HEK293 (cell line): ENCODE results near the gene LIME1.

Source experiments
- CTCF ChIA-PET: fragments of 350-600 bp; formaldehyde crosslinking; extraction: SDS; loops from one replicate; lab custom pipeline; 2021; ENCODE audit warnings: antibody characterized with exemption; lab: Yijun Ruan, JAX
- POLR2A ChIA-PET: fragments of 300-600 bp; formaldehyde crosslinking; extraction: SDS; loops from one replicate; lab custom pipeline; 2020; ENCODE audit warnings: antibody characterized with exemption, inconsistent platforms; lab: Yijun Ruan, JAX
- H3K27ac ChIP-seq: fragments of 200-500 bp; sonication (Bioruptor generic); 2 replicates; pipeline ENCODE4 v1.5.1; 2014; ENCODE audit warnings: low read depth, low read length, control low read depth, inconsistent platforms; ENCODE audit errors: extremely low read depth
- H3K36me3 ChIP-seq, 2 experiments: fragments of 200-500 bp in 1 of 2; sonication (Bioruptor generic) in 1 of 2; 1 replicate in 1 of 2; 2 replicates in 1 of 2; pipeline ENCODE4 v1.5.1; 2014 to 2017; ENCODE audit warnings: inconsistent platforms in 2 of 2, low read length in 2 of 2; ENCODE audit not compliant: control insufficient read depth in 2 of 2, insufficient read depth in 1 of 2
- H3K4me1 ChIP-seq: fragments of 200-500 bp; sonication (Bioruptor generic); 2 replicates; pipeline ENCODE4 v1.5.1; 2014; ENCODE audit warnings: mild to moderate bottlenecking, low read length, inconsistent platforms; ENCODE audit not compliant: control insufficient read depth, insufficient read depth
- H3K4me3 ChIP-seq: 2 replicates; pipeline ENCODE4 v1.5.1; 2011; ENCODE audit warnings: low read depth, mild to moderate bottlenecking, control low read depth, low read length, moderate library complexity
- H3K9me3 ChIP-seq: fragments of 200-500 bp; sonication (Bioruptor generic); 2 replicates; pipeline ENCODE4 v1.5.1; 2014; ENCODE audit warnings: low read depth, low read length, inconsistent platforms; ENCODE audit not compliant: control insufficient read depth, insufficient read depth
- EGR2 ChIP-seq: fragments of 450-650 bp; formaldehyde crosslinking; IDR thresholded peaks from 2 replicates; pipeline ENCODE4 v1.5.1; 2016; ENCODE audit warnings: low read depth, missing biosample characterization, missing genetic modification characterization
- GLIS2 ChIP-seq: fragments of 450-650 bp; formaldehyde crosslinking; IDR thresholded peaks from 2 replicates; pipeline ENCODE4 v1.5.1; 2016; ENCODE audit warnings: missing biosample characterization, missing genetic modification characterization
- KLF8 ChIP-seq: fragments of 450-650 bp; formaldehyde crosslinking; IDR thresholded peaks from 2 replicates; pipeline ENCODE4 v1.5.1; 2016; ENCODE audit warnings: missing biosample characterization, missing genetic modification characterization
- MZF1 ChIP-seq: fragments of 450-650 bp; formaldehyde crosslinking; IDR thresholded peaks from 2 replicates; pipeline ENCODE4 v1.5.1; 2017; ENCODE audit warnings: missing biosample characterization, missing genetic modification characterization, borderline replicate concordance
- TCF7L2 ChIP-seq: IDR thresholded peaks from 2 replicates; pipeline ENCODE4 v1.6.1; 2011; ENCODE audit warnings: low read depth, mild to moderate bottlenecking, inconsistent platforms, low read length, moderate library complexity, borderline replicate concordance
- ZBTB7A ChIP-seq: fragments of 450-650 bp; formaldehyde crosslinking; IDR thresholded peaks from 2 replicates; pipeline ENCODE4 v1.5.1; 2016; ENCODE audit warnings: low read depth, missing biosample characterization, missing genetic modification characterization
- ZFP37 ChIP-seq: fragments of 450-650 bp; formaldehyde crosslinking; IDR thresholded peaks from 2 replicates; pipeline ENCODE4 v1.5.1; 2016; ENCODE audit warnings: missing biosample characterization, missing genetic modification characterization
- ZFP69B ChIP-seq: fragments of 450-650 bp; formaldehyde crosslinking; IDR thresholded peaks from 2 replicates; pipeline ENCODE4 v1.5.1; 2016; ENCODE audit warnings: missing biosample characterization, missing genetic modification characterization
- ZIC2 ChIP-seq: fragments of 450-650 bp; formaldehyde crosslinking; IDR thresholded peaks from 2 replicates; pipeline ENCODE4 v1.5.1; 2016; ENCODE audit warnings: missing biosample characterization, missing genetic modification characterization
- ZNF121 ChIP-seq: fragments of 450-650 bp; formaldehyde crosslinking; IDR thresholded peaks from 2 replicates; pipeline ENCODE4 v1.5.1; 2016; ENCODE audit warnings: missing biosample characterization, missing genetic modification characterization
- ZNF132 ChIP-seq: fragments of 450-650 bp; formaldehyde crosslinking; IDR thresholded peaks from 2 replicates; pipeline ENCODE4 v1.5.1; 2017; ENCODE audit warnings: missing biosample characterization, missing genetic modification characterization, borderline replicate concordance
- ZNF174 ChIP-seq: fragments of 450-650 bp; formaldehyde crosslinking; IDR thresholded peaks from 2 replicates; pipeline ENCODE4 v1.5.0; 2017; ENCODE audit warnings: missing biosample characterization, mild to moderate bottlenecking, missing genetic modification characterization
- ZNF223 ChIP-seq: fragments of 450-650 bp; formaldehyde crosslinking; IDR thresholded peaks from 2 replicates; pipeline ENCODE4 v1.5.1; 2016; ENCODE audit warnings: missing biosample characterization, missing genetic modification characterization
- ZNF24 ChIP-seq: fragments of 450-650 bp; formaldehyde crosslinking; IDR thresholded peaks from 2 replicates; pipeline ENCODE4 v1.5.1; 2016; ENCODE audit warnings: missing biosample characterization, missing genetic modification characterization
- ZNF274 ChIP-seq, 2 experiments: fragments of 200-500 bp in 1 of 2; fragments of 450-650 bp in 1 of 2; sonication (Bioruptor generic) in 1 of 2; formaldehyde crosslinking in 1 of 2; IDR thresholded peaks; 2 replicates each; pipeline versions ENCODE4 v1.5.1 to v1.6.1; 2014 to 2016; ENCODE audit warnings: borderline replicate concordance in 1 of 2, inconsistent platforms in 1 of 2, low read length in 1 of 2, missing biosample characterization in 1 of 2, missing genetic modification characterization in 1 of 2
- ZNF324 ChIP-seq: fragments of 450-650 bp; formaldehyde crosslinking; IDR thresholded peaks from 2 replicates; pipeline ENCODE4 v1.5.1; 2016; ENCODE audit warnings: missing biosample characterization, missing genetic modification characterization
- ZNF335 ChIP-seq: fragments of 450-650 bp; formaldehyde crosslinking; conservative IDR thresholded peaks from 2 replicates; pipeline ENCODE4 v1.5.1; 2016; ENCODE audit warnings: missing biosample characterization, missing genetic modification characterization
- ZNF423 ChIP-seq: fragments of 450-650 bp; formaldehyde crosslinking; IDR thresholded peaks from 2 replicates; pipeline ENCODE4 v1.5.1; 2016; ENCODE audit warnings: missing biosample characterization, missing genetic modification characterization
- ZNF558 ChIP-seq: fragments of 450-650 bp; formaldehyde crosslinking; IDR thresholded peaks from 2 replicates; pipeline ENCODE4 v1.5.1; 2016; ENCODE audit warnings: missing biosample characterization, missing genetic modification characterization
- ZNF600 ChIP-seq: fragments of 450-650 bp; formaldehyde crosslinking; IDR thresholded peaks from 2 replicates; pipeline ENCODE4 v1.5.1; 2016; ENCODE audit warnings: missing biosample characterization, missing genetic modification characterization
- ZNF704 ChIP-seq: fragments of 450-650 bp; formaldehyde crosslinking; IDR thresholded peaks from 2 replicates; pipeline ENCODE4 v1.5.1; 2016; ENCODE audit warnings: missing biosample characterization, missing genetic modification characterization
- ZNF707 ChIP-seq: fragments of 450-650 bp; formaldehyde crosslinking; IDR thresholded peaks from 2 replicates; pipeline ENCODE4 v1.5.1; 2016; ENCODE audit warnings: missing biosample characterization, missing genetic modification characterization
- ZNF791 ChIP-seq: fragments of 450-650 bp; formaldehyde crosslinking; IDR thresholded peaks from 2 replicates; pipeline ENCODE4 v1.5.1; 2016; ENCODE audit warnings: missing biosample characterization, missing genetic modification characterization
- ZNF792 ChIP-seq: fragments of 450-650 bp; formaldehyde crosslinking; IDR thresholded peaks from 2 replicates; pipeline ENCODE4 v1.5.1; 2016; ENCODE audit warnings: missing biosample characterization, missing genetic modification characterization
- ZNF830 ChIP-seq: fragments of 450-650 bp; IDR thresholded peaks from 2 replicates; pipeline ENCODE4 v1.5.0; 2018; ENCODE audit warnings: missing biosample characterization, missing genetic modification characterization, low read depth, mild to moderate bottlenecking, moderate library complexity
- TF ChIP-seq, protein P1 (sequence below): fragments of 450-650 bp; formaldehyde crosslinking; IDR thresholded peaks from 2 replicates; pipeline ENCODE4 v1.5.1; 2017; ENCODE audit warnings: missing biosample characterization, missing genetic modification characterization
- TF ChIP-seq, protein P2 (sequence below): fragments of 450-650 bp; formaldehyde crosslinking; IDR thresholded peaks from 2 replicates; pipeline ENCODE4 v1.5.1; 2016; ENCODE audit warnings: missing biosample characterization, missing genetic modification characterization, borderline replicate concordance
- TF ChIP-seq, protein P3 (sequence below): fragments of 450-650 bp; formaldehyde crosslinking; IDR thresholded peaks from 2 replicates; pipeline ENCODE4 v1.5.0; 2017; ENCODE audit warnings: missing biosample characterization, missing genetic modification characterization, borderline replicate concordance

LIME1 gene

DNA sequence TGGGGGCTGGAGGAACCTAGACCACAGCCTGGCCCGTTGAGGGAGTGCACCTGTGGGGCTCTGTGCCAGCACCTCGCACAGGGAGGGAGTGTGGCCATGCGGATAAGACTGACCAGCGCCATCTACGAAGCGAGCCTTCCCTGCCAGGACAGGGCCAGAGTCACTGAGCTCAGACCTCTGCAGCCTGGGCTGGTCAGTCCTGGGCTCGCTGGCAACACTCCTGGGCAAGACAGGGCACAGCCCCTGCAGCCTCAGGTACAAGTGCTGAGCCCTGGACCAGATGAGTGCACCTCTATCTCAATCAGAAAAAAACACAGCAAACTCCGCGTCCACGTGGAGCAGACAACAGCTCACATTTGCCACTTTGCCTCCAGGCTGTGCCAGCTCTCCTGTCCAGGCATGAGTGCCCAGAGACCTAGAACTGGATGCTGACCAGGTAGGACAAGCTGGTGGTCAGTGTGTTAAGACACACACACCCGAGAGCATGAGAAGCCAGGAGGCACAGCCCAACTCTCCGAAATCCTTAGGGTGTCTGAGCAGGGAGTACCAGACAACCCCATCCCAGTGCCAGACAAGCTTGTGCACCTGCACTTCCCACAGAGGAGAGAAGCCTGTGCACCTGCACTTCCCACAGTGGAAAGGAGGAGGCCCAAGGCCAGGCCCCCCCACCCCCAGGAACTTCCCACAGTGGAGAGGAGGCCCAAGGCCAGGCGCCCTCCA lies 33.6 kb upstream of the LIME1 start (continued):
- TF ChIP-seq, protein P1, sequence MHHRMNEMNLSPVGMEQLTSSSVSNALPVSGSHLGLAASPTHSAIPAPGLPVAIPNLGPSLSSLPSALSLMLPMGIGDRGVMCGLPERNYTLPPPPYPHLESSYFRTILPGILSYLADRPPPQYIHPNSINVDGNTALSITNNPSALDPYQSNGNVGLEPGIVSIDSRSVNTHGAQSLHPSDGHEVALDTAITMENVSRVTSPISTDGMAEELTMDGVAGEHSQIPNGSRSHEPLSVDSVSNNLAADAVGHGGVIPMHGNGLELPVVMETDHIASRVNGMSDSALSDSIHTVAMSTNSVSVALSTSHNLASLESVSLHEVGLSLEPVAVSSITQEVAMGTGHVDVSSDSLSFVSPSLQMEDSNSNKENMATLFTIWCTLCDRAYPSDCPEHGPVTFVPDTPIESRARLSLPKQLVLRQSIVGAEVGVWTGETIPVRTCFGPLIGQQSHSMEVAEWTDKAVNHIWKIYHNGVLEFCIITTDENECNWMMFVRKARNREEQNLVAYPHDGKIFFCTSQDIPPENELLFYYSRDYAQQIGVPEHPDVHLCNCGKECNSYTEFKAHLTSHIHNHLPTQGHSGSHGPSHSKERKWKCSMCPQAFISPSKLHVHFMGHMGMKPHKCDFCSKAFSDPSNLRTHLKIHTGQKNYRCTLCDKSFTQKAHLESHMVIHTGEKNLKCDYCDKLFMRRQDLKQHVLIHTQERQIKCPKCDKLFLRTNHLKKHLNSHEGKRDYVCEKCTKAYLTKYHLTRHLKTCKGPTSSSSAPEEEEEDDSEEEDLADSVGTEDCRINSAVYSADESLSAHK (tag by site-specific recombination), result no peak
- TF ChIP-seq, protein P2, sequence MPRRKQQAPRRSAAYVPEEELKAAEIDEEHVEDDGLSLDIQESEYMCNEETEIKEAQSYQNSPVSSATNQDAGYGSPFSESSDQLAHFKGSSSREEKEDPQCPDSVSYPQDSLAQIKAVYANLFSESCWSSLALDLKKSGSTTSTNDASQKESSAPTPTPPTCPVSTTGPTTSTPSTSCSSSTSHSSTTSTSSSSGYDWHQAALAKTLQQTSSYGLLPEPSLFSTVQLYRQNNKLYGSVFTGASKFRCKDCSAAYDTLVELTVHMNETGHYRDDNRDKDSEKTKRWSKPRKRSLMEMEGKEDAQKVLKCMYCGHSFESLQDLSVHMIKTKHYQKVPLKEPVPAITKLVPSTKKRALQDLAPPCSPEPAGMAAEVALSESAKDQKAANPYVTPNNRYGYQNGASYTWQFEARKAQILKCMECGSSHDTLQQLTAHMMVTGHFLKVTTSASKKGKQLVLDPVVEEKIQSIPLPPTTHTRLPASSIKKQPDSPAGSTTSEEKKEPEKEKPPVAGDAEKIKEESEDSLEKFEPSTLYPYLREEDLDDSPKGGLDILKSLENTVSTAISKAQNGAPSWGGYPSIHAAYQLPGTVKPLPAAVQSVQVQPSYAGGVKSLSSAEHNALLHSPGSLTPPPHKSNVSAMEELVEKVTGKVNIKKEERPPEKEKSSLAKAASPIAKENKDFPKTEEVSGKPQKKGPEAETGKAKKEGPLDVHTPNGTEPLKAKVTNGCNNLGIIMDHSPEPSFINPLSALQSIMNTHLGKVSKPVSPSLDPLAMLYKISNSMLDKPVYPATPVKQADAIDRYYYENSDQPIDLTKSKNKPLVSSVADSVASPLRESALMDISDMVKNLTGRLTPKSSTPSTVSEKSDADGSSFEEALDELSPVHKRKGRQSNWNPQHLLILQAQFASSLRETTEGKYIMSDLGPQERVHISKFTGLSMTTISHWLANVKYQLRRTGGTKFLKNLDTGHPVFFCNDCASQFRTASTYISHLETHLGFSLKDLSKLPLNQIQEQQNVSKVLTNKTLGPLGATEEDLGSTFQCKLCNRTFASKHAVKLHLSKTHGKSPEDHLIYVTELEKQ (tag by site-specific recombination), result no peak
- TF ChIP-seq ZNF324, result no peak
- no peak for TF ChIP-seq ZNF274 (IDR thresholded peaks at IDR 0.05; ENCODE audit: low read length)
- no peak for TF ChIP-seq ZNF274 (tag by site-specific recombination; IDR thresholded peaks at IDR 0.05; ENCODE audit: borderline replicate concordance)
- TF ChIP-seq TCF7L2, result no peak
- TF ChIP-seq ZNF830 (tag by site-specific recombination), result no peak
- TF ChIP-seq ZBTB7A (tag by site-specific recombination), result no peak
- no peak for TF ChIP-seq ZNF335 (tag by site-specific recombination)

DNA sequence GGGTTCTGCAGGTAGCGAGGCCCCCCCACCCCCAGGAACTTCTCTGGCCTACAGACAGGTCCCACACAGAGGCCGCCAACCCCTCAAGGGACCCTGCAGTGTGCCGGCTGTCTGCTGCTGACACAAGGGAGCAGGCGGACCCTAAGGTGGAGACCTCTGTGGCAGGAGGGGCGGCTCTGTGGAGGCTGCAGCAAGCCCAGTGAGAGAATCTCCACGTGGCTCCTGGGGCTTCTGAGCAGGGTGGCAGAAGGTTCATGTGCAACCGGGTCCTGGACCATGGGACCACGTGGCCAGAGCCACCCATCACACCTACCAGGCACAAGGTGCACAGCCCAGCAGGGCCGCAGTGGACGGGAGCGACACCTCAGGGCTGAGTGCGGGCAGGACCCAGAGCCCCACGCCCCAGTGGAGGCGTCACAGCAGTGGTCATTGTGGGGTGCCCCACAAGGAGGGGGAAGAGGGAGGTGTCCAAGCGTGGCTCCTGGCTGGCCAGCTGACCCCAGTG lies 32.9 kb upstream of the LIME1 start:
- TF ChIP-seq ZNF174 (tag by site-specific recombination), result no peak
- TF ChIP-seq MZF1 (tag by site-specific recombination), result no peak
- no peak for TF ChIP-seq EGR2 (tag by site-specific recombination)
- TF ChIP-seq ZNF223, result no peak
- TF ChIP-seq ZIC2 (tag by site-specific recombination), result no peak
- TF ChIP-seq ZNF24, result no peak
- TF ChIP-seq ZNF707, result no peak
- no peak for TF ChIP-seq ZNF423 (tag by site-specific recombination)
- no peak for TF ChIP-seq ZNF791
- TF ChIP-seq ZNF792 (tag by site-specific recombination), result no peak
- TF ChIP-seq ZNF600 (tag by site-specific recombination), result no peak
- TF ChIP-seq ZFP37 (tag by site-specific recombination), result no peak
- no peak for TF ChIP-seq ZNF704
- TF ChIP-seq KLF8 (tag by site-specific recombination), result no peak
- TF ChIP-seq ZNF121 (tag by site-specific recombination), result no peak
- no peak for TF ChIP-seq ZNF132 (tag by site-specific recombination)
- TF ChIP-seq, protein P3, sequence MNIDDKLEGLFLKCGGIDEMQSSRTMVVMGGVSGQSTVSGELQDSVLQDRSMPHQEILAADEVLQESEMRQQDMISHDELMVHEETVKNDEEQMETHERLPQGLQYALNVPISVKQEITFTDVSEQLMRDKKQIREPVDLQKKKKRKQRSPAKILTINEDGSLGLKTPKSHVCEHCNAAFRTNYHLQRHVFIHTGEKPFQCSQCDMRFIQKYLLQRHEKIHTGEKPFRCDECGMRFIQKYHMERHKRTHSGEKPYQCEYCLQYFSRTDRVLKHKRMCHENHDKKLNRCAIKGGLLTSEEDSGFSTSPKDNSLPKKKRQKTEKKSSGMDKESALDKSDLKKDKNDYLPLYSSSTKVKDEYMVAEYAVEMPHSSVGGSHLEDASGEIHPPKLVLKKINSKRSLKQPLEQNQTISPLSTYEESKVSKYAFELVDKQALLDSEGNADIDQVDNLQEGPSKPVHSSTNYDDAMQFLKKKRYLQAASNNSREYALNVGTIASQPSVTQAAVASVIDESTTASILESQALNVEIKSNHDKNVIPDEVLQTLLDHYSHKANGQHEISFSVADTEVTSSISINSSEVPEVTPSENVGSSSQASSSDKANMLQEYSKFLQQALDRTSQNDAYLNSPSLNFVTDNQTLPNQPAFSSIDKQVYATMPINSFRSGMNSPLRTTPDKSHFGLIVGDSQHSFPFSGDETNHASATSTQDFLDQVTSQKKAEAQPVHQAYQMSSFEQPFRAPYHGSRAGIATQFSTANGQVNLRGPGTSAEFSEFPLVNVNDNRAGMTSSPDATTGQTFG (tag by site-specific recombination), result no peak
- no peak for TF ChIP-seq ZFP69B (tag by site-specific recombination)
- no peak for TF ChIP-seq GLIS2
- TF ChIP-seq ZNF558 (tag by site-specific recombination), result no peak
- H3K4me1 ChIP-seq, result no peaks in the 10 kb centered on the region
- ChIA-PET POLR2A (interaction anchor here (1.2 to 1.4 kb wide), 2 partner anchors 37 to 161 kb away, joined by 3 to 6 read pairs; partner anchors contain the start of gene TPD52L2), CTCF (interaction anchor here (1.0 kb wide), 1 partner anchor 270 kb away, joined by 4 read pairs; no protein-coding TSS in a partner anchor)
- H3K9me3 ChIP-seq, result no peaks in the 10 kb centered on the region
- H3K36me3 ChIP-seq, result peaks cover 0 to 42% of the 10 kb centered on the region in 2 experiments; a peak in 1 of 3 replicates
- H3K27ac ChIP-seq, result no peak overlapping the region
- no peak overlapping the region for H3K4me3 ChIP-seq
